Neural progenitor cell (in vitro differentiated cells): Measurements from ENCODE around the gene ATP2A3.

Source experiments
- EZH2 ChIP-seq: fragments of 200-600 bp; sonication (generic); IDR thresholded peaks from 2 replicates; pipeline ENCODE4 v1.6.1; 2017; ENCODE audit warnings: antibody characterized with exemption, mild to moderate bottlenecking, moderate library complexity
- EZH2phosphoT487 ChIP-seq: fragments of 200-600 bp; sonication (generic); IDR thresholded peaks from 2 replicates; pipeline ENCODE4 v1.6.1; 2017; ENCODE audit warnings: antibody characterized with exemption
- TF ChIP-seq, protein P1 (sequence below): fragments of 200-600 bp; sonication (generic); IDR thresholded peaks from 2 replicates; pipeline ENCODE4 v1.5.1; 2017; ENCODE audit warnings: antibody characterized with exemption, mild to moderate bottlenecking

DNA sequence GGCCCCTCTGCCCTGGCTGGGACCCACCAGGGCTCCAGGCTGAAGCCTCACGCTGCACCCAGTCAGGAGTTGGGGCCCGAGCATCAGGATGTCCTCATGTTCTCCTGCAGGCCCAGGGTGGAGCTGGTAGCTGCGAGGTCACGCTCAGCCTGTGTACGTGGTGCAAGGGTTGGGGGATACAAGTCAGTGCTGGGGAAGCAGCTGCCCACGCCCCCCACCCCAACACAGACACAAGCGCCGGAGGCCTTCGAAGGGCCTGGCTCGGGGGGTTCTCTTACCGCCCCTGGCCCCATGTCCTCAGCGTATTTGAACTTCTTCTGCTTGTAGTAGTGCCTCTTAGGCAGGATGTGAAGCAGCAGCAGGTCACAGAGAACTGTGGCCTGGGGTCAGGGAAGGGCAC, 66.5 kb downstream of the ATP2A3 start:
- TF ChIP-seq, protein P1, sequence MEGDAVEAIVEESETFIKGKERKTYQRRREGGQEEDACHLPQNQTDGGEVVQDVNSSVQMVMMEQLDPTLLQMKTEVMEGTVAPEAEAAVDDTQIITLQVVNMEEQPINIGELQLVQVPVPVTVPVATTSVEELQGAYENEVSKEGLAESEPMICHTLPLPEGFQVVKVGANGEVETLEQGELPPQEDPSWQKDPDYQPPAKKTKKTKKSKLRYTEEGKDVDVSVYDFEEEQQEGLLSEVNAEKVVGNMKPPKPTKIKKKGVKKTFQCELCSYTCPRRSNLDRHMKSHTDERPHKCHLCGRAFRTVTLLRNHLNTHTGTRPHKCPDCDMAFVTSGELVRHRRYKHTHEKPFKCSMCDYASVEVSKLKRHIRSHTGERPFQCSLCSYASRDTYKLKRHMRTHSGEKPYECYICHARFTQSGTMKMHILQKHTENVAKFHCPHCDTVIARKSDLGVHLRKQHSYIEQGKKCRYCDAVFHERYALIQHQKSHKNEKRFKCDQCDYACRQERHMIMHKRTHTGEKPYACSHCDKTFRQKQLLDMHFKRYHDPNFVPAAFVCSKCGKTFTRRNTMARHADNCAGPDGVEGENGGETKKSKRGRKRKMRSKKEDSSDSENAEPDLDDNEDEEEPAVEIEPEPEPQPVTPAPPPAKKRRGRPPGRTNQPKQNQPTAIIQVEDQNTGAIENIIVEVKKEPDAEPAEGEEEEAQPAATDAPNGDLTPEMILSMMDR, result no peak
- TF ChIP-seq EZH2phosphoT487 (no peak), EZH2 (no peak)
